H9 (cell line): ENCODE results near the gene FOXF2. TPM values are rescaled to one million over a fixed set of nuclear protein-coding genes. Genes with fewer than 3 reads are reported as not detected.

Experiments used
- DNase-seq: peaks from one replicate; pipeline ENCODE4 v3.0.0-alpha.2; 2017
- H2AFZ ChIP-seq: one replicate; pipeline ENCODE4 v1.6.1; 2013; ENCODE audit warnings: mild to moderate bottlenecking, low read length, control low read depth, moderate library complexity
- H2AK5ac ChIP-seq: 2 replicates; pipeline ENCODE4 v1.6.1; 2013; ENCODE audit warnings: low read length, control low read depth, mixed read lengths; ENCODE audit not compliant: insufficient read length
- H2BK120ac ChIP-seq: one replicate; pipeline ENCODE4 v1.6.1; 2013; ENCODE audit warnings: low read depth, mild to moderate bottlenecking, low read length, control low read depth, inconsistent platforms; ENCODE audit not compliant: poor library complexity, severe bottlenecking
- H2BK12ac ChIP-seq: 2 replicates; pipeline ENCODE4 v1.6.1; 2013; ENCODE audit warnings: low read length, control low read depth, mixed read lengths, low read depth; ENCODE audit not compliant: insufficient read length
- H2BK15ac ChIP-seq: 2 replicates; pipeline ENCODE4 v1.6.1; 2013; ENCODE audit warnings: low read depth, low read length, control low read depth
- H2BK20ac ChIP-seq: one replicate; pipeline ENCODE4 v1.6.1; 2013; ENCODE audit warnings: low read depth, mild to moderate bottlenecking, low read length, control low read depth, inconsistent platforms; ENCODE audit not compliant: poor library complexity, severe bottlenecking
- H2BK5ac ChIP-seq: 2 replicates; pipeline ENCODE4 v1.6.1; 2013; ENCODE audit warnings: low read length, control low read depth, mixed read lengths; ENCODE audit not compliant: insufficient read length
- H3K14ac ChIP-seq: 2 replicates; pipeline ENCODE4 v1.6.1; 2013; ENCODE audit warnings: low read length, control low read depth; ENCODE audit not compliant: insufficient read depth
- H3K18ac ChIP-seq: 2 replicates; pipeline ENCODE4 v1.6.1; 2013; ENCODE audit warnings: low read depth, mild to moderate bottlenecking, mixed read lengths, low read length, control low read depth; ENCODE audit not compliant: insufficient read length
- H3K23ac ChIP-seq: 2 replicates; pipeline ENCODE4 v1.6.1; 2013; ENCODE audit warnings: low read length, control low read depth, mixed read lengths, low read depth; ENCODE audit not compliant: insufficient read length
- H3K23me2 ChIP-seq: 2 replicates; pipeline ENCODE4 v1.6.1; 2013; ENCODE audit warnings: low read depth, mild to moderate bottlenecking, mixed read lengths, low read length, control low read depth; ENCODE audit not compliant: insufficient read length, poor library complexity, severe bottlenecking
- H3K27ac ChIP-seq: 2 replicates; pipeline ENCODE4 v1.5.1; 2013; ENCODE audit warnings: low read length, control low read depth, mixed read lengths, low read depth; ENCODE audit not compliant: insufficient read length
- H3K27me3 ChIP-seq: 2 replicates; pipeline ENCODE4 v1.6.1; 2013; ENCODE audit warnings: low read length, control low read depth, inconsistent platforms; ENCODE audit not compliant: insufficient read depth
- H3K4ac ChIP-seq: 2 replicates; pipeline ENCODE4 v1.6.1; 2013; ENCODE audit warnings: low read depth, mild to moderate bottlenecking, control low read depth, inconsistent platforms, low read length, moderate library complexity
- H3K4me1 ChIP-seq: 2 replicates; pipeline ENCODE4 v1.6.1; 2013; ENCODE audit warnings: low read length, control low read depth, inconsistent platforms; ENCODE audit not compliant: insufficient read depth
- H3K4me2 ChIP-seq: 2 replicates; pipeline ENCODE4 v1.6.1; 2013; ENCODE audit warnings: low read length, control low read depth, mixed read lengths; ENCODE audit not compliant: insufficient read length, insufficient read depth
- H3K56ac ChIP-seq: 2 replicates; pipeline ENCODE4 v1.6.1; 2013; ENCODE audit warnings: low read depth, mild to moderate bottlenecking, mixed read lengths, low read length, control low read depth; ENCODE audit not compliant: insufficient read length
- H3K79me1 ChIP-seq: 2 replicates; pipeline ENCODE4 v1.6.1; 2013; ENCODE audit warnings: low read depth, mild to moderate bottlenecking, moderate library complexity, low read length, control low read depth, inconsistent platforms; ENCODE audit not compliant: insufficient read depth, poor library complexity, severe bottlenecking
- H3K79me2 ChIP-seq: 2 replicates; pipeline ENCODE4 v1.6.1; 2013; ENCODE audit warnings: low read length, control low read depth, inconsistent platforms; ENCODE audit not compliant: insufficient read depth
- H3K9ac ChIP-seq: 2 replicates; pipeline ENCODE4 v1.6.1; 2013; ENCODE audit warnings: low read length, control low read depth, mixed read lengths; ENCODE audit not compliant: insufficient read length; ENCODE audit errors: extremely low read depth
- H3K9me3 ChIP-seq: one replicate; pipeline ENCODE4 v1.6.1; 2013; ENCODE audit warnings: low read depth, low read length, inconsistent platforms; ENCODE audit not compliant: control insufficient read depth
- H3T11ph ChIP-seq: one replicate; pipeline ENCODE4 v1.6.1; 2013; ENCODE audit warnings: mild to moderate bottlenecking, low read length, control low read depth, inconsistent platforms
- H4K20me1 ChIP-seq: one replicate; pipeline ENCODE4 v1.6.1; 2013; ENCODE audit not compliant: control insufficient read depth, insufficient read length, insufficient read depth
- H4K5ac ChIP-seq: 2 replicates; pipeline ENCODE4 v1.6.1; 2013; ENCODE audit warnings: low read depth, mild to moderate bottlenecking, mixed read lengths, low read length, control low read depth; ENCODE audit not compliant: insufficient read length
- H4K8ac ChIP-seq: replicated peaks from 2 replicates; pipeline ENCODE4 v1.6.1; 2013; ENCODE audit warnings: low read length, control low read depth, mixed read lengths, low read depth; ENCODE audit not compliant: insufficient read length
- H4K91ac ChIP-seq: 2 replicates; pipeline ENCODE4 v1.6.1; 2013; ENCODE audit warnings: low read depth, mild to moderate bottlenecking, moderate library complexity, mixed read lengths, low read length, control low read depth; ENCODE audit not compliant: insufficient read length
- H3K27ac Mint-ChIP-seq, 3 experiments: 2 replicates in 2 of 3; 3 replicates in 1 of 3; pipeline ENCODE4 v1.8.0; 2020 to 2021; ENCODE audit warnings: mixed read lengths in 3 of 3, mild to moderate bottlenecking in 1 of 3, moderate library complexity in 1 of 3
- H3K27me3 Mint-ChIP-seq: 2 replicates; pipeline ENCODE4 v1.8.0; 2021; ENCODE audit warnings: low read depth, mild to moderate bottlenecking, moderate library complexity, mixed read lengths
- H3K36me3 Mint-ChIP-seq, 3 experiments: 2 replicates in 2 of 3; 3 replicates in 1 of 3; pipeline ENCODE4 v1.8.0; 2020 to 2021; ENCODE audit warnings: low read depth in 3 of 3, mixed read lengths in 3 of 3; ENCODE audit not compliant: insufficient read depth in 1 of 3
- H3K4me1 Mint-ChIP-seq, 2 experiments: 2 replicates each; pipeline ENCODE4 v1.8.0; 2020; ENCODE audit warnings: mixed read lengths in 2 of 2
- H3K4me3 Mint-ChIP-seq, 2 experiments: 2 replicates in 1 of 2; 3 replicates in 1 of 2; pipeline ENCODE4 v1.8.0; 2020 to 2021; ENCODE audit warnings: mild to moderate bottlenecking in 2 of 2, mixed read lengths in 2 of 2, moderate library complexity in 1 of 2
- H3K9me3 Mint-ChIP-seq, 2 experiments: 2 replicates in 1 of 2; 3 replicates in 1 of 2; pipeline ENCODE4 v1.8.0; 2020; ENCODE audit warnings: mild to moderate bottlenecking in 2 of 2, mixed read lengths in 2 of 2, moderate library complexity in 1 of 2
- CTCF ChIP-seq: fragments of 200-600 bp; sonication (generic); conservative IDR thresholded peaks from 3 replicates; pipeline ENCODE4 v1.8.0; 2021; ENCODE audit warnings: antibody characterized with exemption, mild to moderate bottlenecking
- WGBS: extraction: QIAGEN DNeasy Blood & Tissue Kit; methylation state at CpG from one replicate; pipeline ENCODE4 v1.1.7; 2013; ENCODE audit warnings: missing lambda C conversion rate, low lambda C conversion rate, mixed read lengths; ENCODE audit not compliant: insufficient read length; ENCODE audit errors: extremely low coverage; 5-methylcytosine and 5-hydroxymethylcytosine counted together
- total RNA-seq: library from RNA; stranded (reverse); gene quantifications from 2 replicates; pipeline ENCODE4 v1.2.1, GENCODE V29; 2021

The FOXF2 gene
- total RNA-seq, 1 experiment from 2014 or later: not detected

- H4K5ac ChIP-seq: no peak overlapping the region
- H3K56ac ChIP-seq: no peak overlapping the region
- DNase-seq: no peak
- no peaks in the 10 kb centered on the region for H3K36me3 Mint-ChIP-seq
- no peak overlapping the region for H3T11ph ChIP-seq
- no peak overlapping the region for H3K18ac ChIP-seq
- H4K20me1 ChIP-seq: no peaks in the 10 kb centered on the region
- H3K79me2 ChIP-seq: no peaks in the 10 kb centered on the region
- H3K4ac ChIP-seq: no peak overlapping the region
- H3K14ac ChIP-seq: no peak overlapping the region
- no peak overlapping the region for H3K4me2 ChIP-seq
- no peak overlapping the region for H3K23ac ChIP-seq
- no peak overlapping the region for H2BK120ac ChIP-seq
- peaks cover 6 to 8% of the 10 kb centered on the region in 2 experiments; a peak in 3 of 4 replicates for H3K4me1 Mint-ChIP-seq
- H3K27me3 ChIP-seq: no peaks in the 10 kb centered on the region
- H3K27me3 Mint-ChIP-seq: peaks cover 26% of the 10 kb centered on the region
- no peaks in the 10 kb centered on the region for H3K9me3 ChIP-seq
- H2BK15ac ChIP-seq: no peak overlapping the region
- H2BK5ac ChIP-seq: no peak overlapping the region
- no peak overlapping the region for H3K27ac Mint-ChIP-seq
- H3K4me3 Mint-ChIP-seq: no peak overlapping the region
- H4K8ac ChIP-seq: no peak overlapping the region
- no peak overlapping the region for H2BK20ac ChIP-seq
- H2AK5ac ChIP-seq: no peak overlapping the region
- no peak overlapping the region for H4K91ac ChIP-seq
- H2BK12ac ChIP-seq: no peak overlapping the region
- no peaks in the 10 kb centered on the region; a peak in 1 of 5 replicates for H3K9me3 Mint-ChIP-seq
- no peaks in the 10 kb centered on the region for H3K79me1 ChIP-seq
- TF ChIP-seq CTCF: no peak
- H3K23me2 ChIP-seq: no peaks in the 10 kb centered on the region
- no CpG with 5 or more reads among the region's 4 CpGs for WGBS
- no peak overlapping the region for H3K9ac ChIP-seq
- no peak overlapping the region for H3K27ac ChIP-seq
- H3K4me1 ChIP-seq: no peaks in the 10 kb centered on the region
- no peak overlapping the region for H2AFZ ChIP-seq
Observed at GRCh38 chr6:1363298-1363697, 26.1 kb upstream of the FOXF2 start.
